Measurements from ENCODE around the gene DAPK1. TPM values are rescaled to one million over a fixed set of nuclear protein-coding genes. Genes with fewer than 3 reads are reported as not detected.

Gene DAPK1
- polyA plus RNA-seq, 1 experiment = 5.4 TPM

GRCh38 chr9:87670572-87671264 is 173.1 kb downstream of the DAPK1 start:
- CTCF ChIA-PET = interaction anchor here (1.2 to 1.6 kb wide), 2 partner anchors 14 to 335 kb away, joined by 4 to 6 read pairs; no protein-coding TSS in a partner anchor
- DNase-seq (ENCODE audit: low read depth) = no peak

GRCh38 chr9:87671478-87671877 is 173.8 kb downstream of the DAPK1 start:
- CTCF ChIA-PET = interaction anchor here (0.8 kb wide), 1 partner anchor 9 kb away, joined by 3 read pairs; no protein-coding TSS in a partner anchor
- POLR2A ChIA-PET = no interaction called here
- DNase-seq (ENCODE audit: low read depth) = no peak

More at GRCh38 chr9:87670572-87671264, 173.1 kb downstream of the DAPK1 start:
- H3K4me3 ChIP-seq (ENCODE audit: low read depth, low read length) = no peak overlapping the region
- TF ChIP-seq CTCF (IDR thresholded peaks at IDR 0.05; ENCODE audit: insufficient read depth, low read depth, low read length) = no peak
- POLR2A ChIA-PET = no interaction called here
- no peaks in the 10 kb centered on the region; the same call in 1 of the 2 replicates for H3K36me3 ChIP-seq (ENCODE audit: control insufficient read depth, insufficient read depth, low read length)
- no peaks in the 10 kb centered on the region; the same call in 1 of the 2 replicates for H3K27me3 ChIP-seq (ENCODE audit: control insufficient read depth, insufficient read depth, low read length)

GRCh38 chr9:87671925-87672324 is 174.3 kb downstream of the DAPK1 start:
- TF ChIP-seq CTCF (IDR thresholded peaks at IDR 0.05; ENCODE audit: insufficient read depth, low read depth, low read length) = no peak
- CTCF ChIA-PET = interaction anchor here (0.8 kb wide), 1 partner anchor 9 kb away, joined by 3 read pairs; no protein-coding TSS in a partner anchor
- Histone ChIP-seq H3K27me3 (ENCODE audit: control insufficient read depth, insufficient read depth, low read length) (no peaks in the 10 kb centered on the region; the same call in 1 of the 2 replicates), H3K4me3 (ENCODE audit: low read depth, low read length) (no peak overlapping the region), H3K36me3 (ENCODE audit: control insufficient read depth, insufficient read depth, low read length) (no peaks in the 10 kb centered on the region)
- DNase-seq (ENCODE audit: low read depth) = no peak
- POLR2A ChIA-PET = no interaction called here

More at GRCh38 chr9:87671478-87671877, 173.8 kb downstream of the DAPK1 start:
- Histone ChIP-seq H3K36me3 (ENCODE audit: control insufficient read depth, insufficient read depth, low read length) (no peaks in the 10 kb centered on the region), H3K4me3 (ENCODE audit: low read depth, low read length) (no peak overlapping the region), H3K27me3 (ENCODE audit: control insufficient read depth, insufficient read depth, low read length) (no peaks in the 10 kb centered on the region; the same call in 1 of the 2 replicates)
- TF ChIP-seq CTCF (IDR thresholded peaks at IDR 0.05; ENCODE audit: insufficient read depth, low read depth, low read length) = no peak

- ChIA-PET CTCF (interaction anchor here (1.5 kb wide), 1 partner anchor 9 kb away, joined by 8 read pairs; no protein-coding TSS in a partner anchor), POLR2A (no interaction called here)
- H3K4me3 ChIP-seq (ENCODE audit: low read depth, low read length) = no peak overlapping the region
- H3K27me3 ChIP-seq (ENCODE audit: control insufficient read depth, insufficient read depth, low read length) = no peaks in the 10 kb centered on the region; the same call in 1 of the 2 replicates
- no peak for TF ChIP-seq CTCF (IDR thresholded peaks at IDR 0.05; ENCODE audit: insufficient read depth, low read depth, low read length)
- no peak for DNase-seq (ENCODE audit: low read depth)
- H3K36me3 ChIP-seq (ENCODE audit: control insufficient read depth, insufficient read depth, low read length) = no peaks in the 10 kb centered on the region
These were observed 174.9 kb downstream of the DAPK1 start for GRCh38 chr9:87672586-87672985.

- H3K4me3 ChIP-seq (ENCODE audit: low read depth, low read length) = no peak overlapping the region
- H3K27me3 ChIP-seq (ENCODE audit: control insufficient read depth, insufficient read depth, low read length) = no peaks in the 10 kb centered on the region; the same call in 1 of the 2 replicates
- ChIA-PET CTCF (interaction anchor here (1.5 kb wide), 1 partner anchor 10 kb away, joined by 8 read pairs; no protein-coding TSS in a partner anchor), POLR2A (no interaction called here)
- no peaks in the 10 kb centered on the region for H3K36me3 ChIP-seq (ENCODE audit: control insufficient read depth, insufficient read depth, low read length)
- no peak for TF ChIP-seq CTCF (IDR thresholded peaks at IDR 0.05; ENCODE audit: insufficient read depth, low read depth, low read length)
- DNase-seq (ENCODE audit: low read depth) = no peak
These were observed 175.9 kb downstream of the DAPK1 start for GRCh38 chr9:87673446-87674120.
